ENCODE results near the gene ZG16.
"Not testable (repeated sequence)": the region's sequence is repeated elsewhere in the genome, so short reads cannot be mapped to it uniquely, and the experiment has no call there.

Gene ZG16

DNA sequence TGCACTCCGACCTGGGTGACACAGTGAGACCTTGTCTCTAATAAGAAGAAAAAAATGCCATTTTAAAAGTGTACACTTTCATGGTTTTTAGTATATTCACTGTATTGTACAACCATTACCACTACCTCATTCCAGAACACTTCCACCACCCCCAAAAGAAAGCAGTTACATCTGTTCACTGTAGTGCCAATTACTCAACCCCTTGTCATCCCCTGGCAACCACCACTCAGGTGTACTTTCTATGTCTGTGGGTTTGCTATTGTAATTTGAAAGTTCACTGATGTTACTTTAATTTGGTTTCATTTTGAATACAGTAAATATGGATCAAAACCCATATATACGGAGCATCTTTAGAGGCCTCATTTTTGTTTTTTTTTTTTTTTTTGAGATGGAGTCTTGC is 6.1 kb downstream of the ZG16 start:
- no peak for DNase-seq (ENCODE audit: extremely low read depth, low read depth)
- TF ChIP-seq, protein P1, sequence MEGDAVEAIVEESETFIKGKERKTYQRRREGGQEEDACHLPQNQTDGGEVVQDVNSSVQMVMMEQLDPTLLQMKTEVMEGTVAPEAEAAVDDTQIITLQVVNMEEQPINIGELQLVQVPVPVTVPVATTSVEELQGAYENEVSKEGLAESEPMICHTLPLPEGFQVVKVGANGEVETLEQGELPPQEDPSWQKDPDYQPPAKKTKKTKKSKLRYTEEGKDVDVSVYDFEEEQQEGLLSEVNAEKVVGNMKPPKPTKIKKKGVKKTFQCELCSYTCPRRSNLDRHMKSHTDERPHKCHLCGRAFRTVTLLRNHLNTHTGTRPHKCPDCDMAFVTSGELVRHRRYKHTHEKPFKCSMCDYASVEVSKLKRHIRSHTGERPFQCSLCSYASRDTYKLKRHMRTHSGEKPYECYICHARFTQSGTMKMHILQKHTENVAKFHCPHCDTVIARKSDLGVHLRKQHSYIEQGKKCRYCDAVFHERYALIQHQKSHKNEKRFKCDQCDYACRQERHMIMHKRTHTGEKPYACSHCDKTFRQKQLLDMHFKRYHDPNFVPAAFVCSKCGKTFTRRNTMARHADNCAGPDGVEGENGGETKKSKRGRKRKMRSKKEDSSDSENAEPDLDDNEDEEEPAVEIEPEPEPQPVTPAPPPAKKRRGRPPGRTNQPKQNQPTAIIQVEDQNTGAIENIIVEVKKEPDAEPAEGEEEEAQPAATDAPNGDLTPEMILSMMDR (IDR thresholded peaks at IDR 0.05; ENCODE audit: low read depth, low read length) = no peak

DNA sequence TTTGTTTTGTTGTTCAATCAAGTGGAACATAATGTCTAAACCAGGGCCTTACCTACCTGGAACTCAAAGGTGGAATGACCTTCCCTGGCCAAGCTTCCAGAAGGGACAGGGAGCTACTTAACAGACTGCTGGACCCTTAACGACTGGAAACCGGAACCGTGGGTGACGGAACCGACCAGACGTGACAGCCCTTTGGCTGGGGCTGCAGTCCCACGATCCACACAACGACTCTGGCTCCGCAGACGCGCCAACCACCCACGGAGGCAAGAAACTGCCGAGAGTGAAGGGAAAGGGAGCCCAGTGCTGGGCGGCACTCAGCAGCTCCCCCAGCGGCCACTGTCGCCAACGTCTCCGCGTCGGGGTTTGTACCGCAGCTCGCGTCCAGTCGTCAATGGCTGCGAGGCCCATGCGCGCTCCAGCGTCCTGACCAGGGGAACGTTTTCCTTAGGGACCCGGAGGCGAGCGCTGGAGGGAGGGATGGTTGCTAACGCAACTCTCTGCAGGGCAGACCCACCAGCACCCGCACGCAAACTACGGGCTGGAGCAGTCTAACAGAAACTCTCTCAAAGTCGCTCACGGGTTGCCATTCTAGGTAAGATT is 6.9 kb downstream of the ZG16 start:
- TF ChIP-seq, protein P1 (IDR thresholded peaks at IDR 0.05; ENCODE audit: low read depth, low read length) = peak; percentile 86
- DNase-seq (ENCODE audit: extremely low read depth, low read depth) = no peak

DNA sequence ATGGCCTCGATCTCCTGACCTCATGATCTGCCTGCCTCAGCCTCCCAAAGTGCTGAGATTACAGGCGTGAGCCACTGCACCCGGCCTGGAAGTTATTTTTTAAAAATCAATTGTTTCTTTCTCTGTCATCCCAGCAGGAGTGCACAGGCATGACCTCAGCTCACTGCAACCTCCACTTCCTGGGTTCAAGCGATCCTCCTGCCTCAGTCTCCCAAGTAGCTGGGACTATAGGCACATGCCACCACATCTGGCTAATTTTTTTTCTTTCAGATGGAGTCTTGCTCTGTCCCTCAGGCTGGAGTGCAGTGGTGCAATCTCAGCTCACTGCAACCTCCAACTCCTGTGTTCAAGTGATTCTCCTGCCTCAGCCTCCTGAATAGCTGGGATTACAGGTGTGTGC is 9.1 kb downstream of the ZG16 start:
- not testable (repeated sequence) for DNase-seq (ENCODE audit: extremely low read depth, low read depth)

DNA sequence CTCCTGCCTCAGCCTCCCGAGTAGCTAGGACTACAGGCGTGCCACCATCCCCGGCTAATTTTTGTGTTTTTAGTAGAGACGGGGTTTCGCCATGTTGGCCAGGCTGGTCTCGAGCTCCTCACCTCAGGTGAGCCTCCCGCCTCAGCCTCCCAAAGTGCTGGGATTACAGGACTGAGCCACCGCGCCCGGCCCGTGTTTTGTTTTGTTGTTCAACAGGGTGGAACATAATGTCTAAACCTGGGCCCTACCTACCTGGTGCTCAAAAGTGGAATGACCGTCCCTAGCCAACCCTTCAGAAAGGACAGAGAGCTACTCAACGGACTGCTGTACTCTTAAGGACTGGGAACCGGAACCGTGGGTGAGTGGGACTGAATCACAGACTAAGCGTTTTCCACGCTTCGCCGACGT is 11.7 kb downstream of the ZG16 start:
- TF ChIP-seq, protein P1 (IDR thresholded peaks at IDR 0.05; ENCODE audit: low read depth, low read length) = no peak
- no peak for DNase-seq (ENCODE audit: extremely low read depth, low read depth)

DNA sequence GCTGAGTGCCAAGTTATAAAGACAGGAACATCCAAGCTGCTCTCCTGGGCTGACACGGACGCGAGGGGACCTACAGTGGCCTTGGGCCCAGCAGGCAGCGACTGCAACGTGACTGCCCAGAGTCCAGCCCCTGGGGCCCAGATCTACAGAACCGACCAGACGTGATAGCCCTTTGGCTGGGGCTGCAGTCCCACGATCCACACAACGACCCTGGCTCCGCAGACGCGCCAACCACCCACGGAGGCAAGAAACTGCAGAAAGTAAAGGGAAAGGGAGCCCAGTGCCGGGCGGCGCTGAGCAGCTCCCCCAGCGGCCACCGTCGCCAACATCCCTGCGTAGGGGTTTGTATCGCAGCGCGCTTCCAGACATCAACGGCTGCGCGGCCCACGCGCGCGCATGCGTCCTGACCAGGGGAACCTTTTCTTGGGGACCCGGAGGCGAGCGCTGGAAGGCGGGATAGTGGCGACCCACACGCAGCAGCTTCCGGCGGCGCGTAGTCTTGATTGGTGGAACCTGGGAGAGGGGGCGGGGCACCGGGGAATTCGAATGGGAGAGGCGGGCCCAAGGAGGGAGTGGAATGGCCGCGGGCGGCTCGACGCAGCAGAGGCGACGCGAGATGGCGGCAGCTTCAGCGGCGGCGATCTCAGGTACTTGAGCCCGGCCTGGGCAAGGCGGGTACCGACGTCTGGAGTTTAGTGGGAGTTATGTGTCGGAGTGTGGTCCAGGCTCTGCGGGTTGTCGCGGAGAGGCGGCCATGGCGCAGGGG is 12.3 kb downstream of the ZG16 start, which contains the start of gene KIF22:
Gene KIF22, plus strand, starts transcription at position 569 of the 766 bp plus-strand sequence. Its CDS starts 9 bp downstream, at position 578.
- DNase-seq (ENCODE audit: extremely low read depth, low read depth) = peak; percentile 98
- TF ChIP-seq, protein P1 (IDR thresholded peaks at IDR 0.05; ENCODE audit: low read depth, low read length) = peak; percentile 73

DNA sequence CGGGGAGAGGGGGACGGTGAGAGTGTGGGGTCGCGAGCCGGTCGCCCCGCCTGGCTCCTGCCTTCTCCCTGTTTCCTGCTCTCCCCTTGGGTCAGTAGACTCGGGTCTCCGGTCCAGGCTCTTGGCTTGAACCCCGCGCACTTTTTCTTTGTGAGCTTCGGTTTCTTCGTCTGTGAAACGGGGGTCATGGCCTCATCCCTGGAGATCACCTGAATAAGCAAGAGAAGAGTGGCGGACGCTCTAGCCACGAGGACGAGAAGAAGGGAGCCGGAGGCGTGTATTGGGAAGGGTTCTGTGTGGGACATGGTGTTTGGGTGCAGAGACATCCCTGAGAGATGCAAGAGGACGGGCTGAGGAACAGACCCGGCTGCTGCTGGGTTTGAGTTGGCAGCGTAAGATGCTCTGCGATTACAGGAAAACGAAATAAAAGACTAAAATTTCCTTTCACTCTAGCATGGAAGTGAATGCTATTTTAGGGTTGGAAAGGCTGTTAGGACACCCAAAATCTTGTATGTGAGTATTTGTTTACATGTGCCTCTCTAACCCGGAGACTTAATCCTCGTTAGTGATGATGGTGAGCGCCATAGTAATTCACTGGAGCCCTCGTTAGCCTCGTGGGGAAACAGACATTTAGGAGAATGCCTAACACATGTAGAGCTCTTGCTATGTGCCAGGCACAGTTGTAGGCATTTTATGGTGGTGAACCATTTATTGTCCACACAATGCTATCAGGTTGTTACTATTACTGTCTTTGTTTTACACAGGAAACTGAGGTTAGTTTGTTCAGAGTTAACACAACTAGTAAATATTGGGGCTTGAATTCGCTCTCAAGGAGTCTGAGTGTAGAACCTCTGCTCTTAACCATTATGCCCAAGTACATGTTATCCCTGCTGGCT is 13.1 kb downstream of the ZG16 start:
- DNase-seq (ENCODE audit: extremely low read depth, low read depth) = no peak
- TF ChIP-seq, protein P1 (IDR thresholded peaks at IDR 0.05; ENCODE audit: low read depth, low read length) = no peak

DNA sequence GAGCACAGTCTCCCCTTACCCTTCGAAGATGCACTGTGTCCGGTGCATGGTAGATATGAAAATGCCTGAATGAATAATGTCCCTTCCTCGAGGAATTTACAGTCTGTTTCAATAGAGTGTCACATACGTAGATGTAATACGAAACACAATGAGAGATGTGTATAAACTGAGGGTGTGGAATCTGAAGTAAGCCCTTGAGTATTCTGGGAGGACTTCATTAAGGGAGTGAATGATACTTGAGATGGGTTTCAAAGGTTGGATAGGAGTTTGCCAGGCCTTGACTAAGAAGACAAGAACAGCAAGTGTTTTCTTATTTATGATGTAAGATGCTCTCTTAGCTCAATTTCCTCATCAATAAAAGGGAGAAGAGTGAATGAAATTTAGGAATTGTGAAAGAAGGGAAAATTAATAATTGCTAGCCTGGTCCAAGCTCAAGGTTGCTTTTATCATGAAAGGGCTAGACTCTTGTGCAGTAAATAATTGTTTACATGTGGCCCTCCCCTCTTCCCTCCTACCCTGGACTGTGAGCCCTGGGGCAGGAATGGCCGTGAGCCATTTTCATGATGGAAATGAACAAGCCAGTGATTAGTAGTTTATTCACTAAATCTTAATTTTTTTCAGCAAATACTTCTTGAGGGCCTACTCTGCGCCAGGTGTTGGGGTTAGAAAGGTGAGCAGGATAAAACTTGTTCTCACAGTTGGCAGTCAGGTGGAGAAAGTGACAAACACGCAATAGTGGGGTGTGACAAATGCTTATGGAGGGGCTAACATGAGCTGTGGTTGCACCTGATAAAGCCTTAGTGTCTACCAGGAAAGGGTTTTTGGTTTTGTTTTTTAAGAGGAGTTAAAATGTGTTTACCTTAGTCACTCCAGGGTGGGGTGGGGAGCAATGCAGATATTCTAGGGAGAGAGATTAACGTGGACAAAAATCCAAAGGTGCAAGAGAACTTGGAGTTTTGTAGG is 14.1 kb downstream of the ZG16 start:
- no peak for DNase-seq (ENCODE audit: extremely low read depth, low read depth)
- TF ChIP-seq, protein P1 (IDR thresholded peaks at IDR 0.05; ENCODE audit: low read depth, low read length) = no peak

DNA sequence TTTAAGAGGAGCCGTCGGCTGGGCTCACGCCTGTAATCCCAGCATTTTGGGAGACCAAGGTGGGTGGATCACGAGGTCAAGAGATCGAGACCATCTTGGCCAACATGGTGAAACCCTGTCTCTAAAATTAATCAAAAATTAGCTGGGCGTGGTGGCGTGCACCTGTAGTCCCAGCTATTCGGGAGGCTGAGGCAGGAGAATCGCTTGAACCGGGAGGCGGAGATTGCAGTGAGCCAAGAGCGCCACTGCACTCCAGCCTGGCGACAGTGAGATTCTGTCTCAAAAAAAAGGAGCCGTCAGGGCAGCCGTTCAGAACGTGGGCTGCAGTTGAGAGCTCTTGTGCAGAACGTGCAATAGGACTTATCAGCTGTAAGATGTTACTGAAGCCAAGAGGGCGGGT is 15.1 kb downstream of the ZG16 start:
- not testable (repeated sequence) for DNase-seq (ENCODE audit: extremely low read depth, low read depth)

Measured in AG09319 (cell line).